Measurements from ENCODE around the gene RNF138.

- TF ChIP-seq, protein P1, sequence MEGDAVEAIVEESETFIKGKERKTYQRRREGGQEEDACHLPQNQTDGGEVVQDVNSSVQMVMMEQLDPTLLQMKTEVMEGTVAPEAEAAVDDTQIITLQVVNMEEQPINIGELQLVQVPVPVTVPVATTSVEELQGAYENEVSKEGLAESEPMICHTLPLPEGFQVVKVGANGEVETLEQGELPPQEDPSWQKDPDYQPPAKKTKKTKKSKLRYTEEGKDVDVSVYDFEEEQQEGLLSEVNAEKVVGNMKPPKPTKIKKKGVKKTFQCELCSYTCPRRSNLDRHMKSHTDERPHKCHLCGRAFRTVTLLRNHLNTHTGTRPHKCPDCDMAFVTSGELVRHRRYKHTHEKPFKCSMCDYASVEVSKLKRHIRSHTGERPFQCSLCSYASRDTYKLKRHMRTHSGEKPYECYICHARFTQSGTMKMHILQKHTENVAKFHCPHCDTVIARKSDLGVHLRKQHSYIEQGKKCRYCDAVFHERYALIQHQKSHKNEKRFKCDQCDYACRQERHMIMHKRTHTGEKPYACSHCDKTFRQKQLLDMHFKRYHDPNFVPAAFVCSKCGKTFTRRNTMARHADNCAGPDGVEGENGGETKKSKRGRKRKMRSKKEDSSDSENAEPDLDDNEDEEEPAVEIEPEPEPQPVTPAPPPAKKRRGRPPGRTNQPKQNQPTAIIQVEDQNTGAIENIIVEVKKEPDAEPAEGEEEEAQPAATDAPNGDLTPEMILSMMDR (IDR thresholded peaks at IDR 0.05; ENCODE audit: low read depth, low read length, missing input control), result peak; percentile 87
- TF ChIP-seq TAF1 (conservative IDR thresholded peaks at IDR 0.05) (no peak), RAD21 (IDR thresholded peaks at IDR 0.05) (peak; percentile 98 to 99), REST (IDR thresholded peaks at IDR 0.05) (no peak), YY1 (IDR thresholded peaks at IDR 0.05) (no peak), ATF3 (IDR thresholded peaks at IDR 0.05) (no peak), RXRA (IDR thresholded peaks at IDR 0.05) (peak in 1 of 2 donors; percentile 22), SP1 (IDR thresholded peaks at IDR 0.05) (no peak)
These were observed 66.5 kb downstream of the RNF138 start for GRCh38 chr18:32158108-32158624.
